Measurements from ENCODE around the gene SCAMP2.

Gene SCAMP2

GRCh38 chr15:74825866-74826265 lies 47.3 kb downstream of the SCAMP2 start:
- Histone ChIP-seq H3K4me3 (no peak overlapping the region), H3K27ac (no peak overlapping the region)
- no peak for DNase-seq (ENCODE audit: low spot score)
- TF ChIP-seq, protein P1, sequence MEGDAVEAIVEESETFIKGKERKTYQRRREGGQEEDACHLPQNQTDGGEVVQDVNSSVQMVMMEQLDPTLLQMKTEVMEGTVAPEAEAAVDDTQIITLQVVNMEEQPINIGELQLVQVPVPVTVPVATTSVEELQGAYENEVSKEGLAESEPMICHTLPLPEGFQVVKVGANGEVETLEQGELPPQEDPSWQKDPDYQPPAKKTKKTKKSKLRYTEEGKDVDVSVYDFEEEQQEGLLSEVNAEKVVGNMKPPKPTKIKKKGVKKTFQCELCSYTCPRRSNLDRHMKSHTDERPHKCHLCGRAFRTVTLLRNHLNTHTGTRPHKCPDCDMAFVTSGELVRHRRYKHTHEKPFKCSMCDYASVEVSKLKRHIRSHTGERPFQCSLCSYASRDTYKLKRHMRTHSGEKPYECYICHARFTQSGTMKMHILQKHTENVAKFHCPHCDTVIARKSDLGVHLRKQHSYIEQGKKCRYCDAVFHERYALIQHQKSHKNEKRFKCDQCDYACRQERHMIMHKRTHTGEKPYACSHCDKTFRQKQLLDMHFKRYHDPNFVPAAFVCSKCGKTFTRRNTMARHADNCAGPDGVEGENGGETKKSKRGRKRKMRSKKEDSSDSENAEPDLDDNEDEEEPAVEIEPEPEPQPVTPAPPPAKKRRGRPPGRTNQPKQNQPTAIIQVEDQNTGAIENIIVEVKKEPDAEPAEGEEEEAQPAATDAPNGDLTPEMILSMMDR (IDR thresholded peaks at IDR 0.05): no peak

DNA sequence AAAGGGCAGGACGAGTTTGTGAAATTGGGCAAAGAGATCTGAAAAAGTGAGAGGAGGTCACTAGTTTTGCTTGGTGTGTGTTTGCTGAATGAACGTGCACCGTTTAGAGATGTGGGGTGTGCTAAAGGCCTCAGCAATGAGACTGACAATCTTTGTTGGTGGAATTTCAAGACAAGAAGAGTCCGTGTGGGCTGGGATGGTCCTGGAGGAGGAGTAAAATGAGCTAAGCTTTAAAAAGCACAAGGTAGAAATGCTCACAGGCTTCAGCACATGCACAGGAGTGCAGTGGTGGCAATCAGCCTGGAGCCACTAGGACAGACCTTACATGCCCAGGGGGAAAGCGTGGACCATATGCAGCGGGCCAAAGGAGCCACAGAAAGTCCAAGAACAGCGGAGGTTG lies 48.2 kb downstream of the SCAMP2 start:
- DNase-seq (ENCODE audit: low spot score): no peak
- TF ChIP-seq, protein P1 (IDR thresholded peaks at IDR 0.05): no peak
- H3K4me3 ChIP-seq: no peak overlapping the region
- H3K27ac ChIP-seq: no peak overlapping the region

- DNase-seq (ENCODE audit: low spot score): no peak
- TF ChIP-seq, protein P1 (IDR thresholded peaks at IDR 0.05): no peak
- Histone ChIP-seq H3K27ac (no peak overlapping the region), H3K4me3 (no peak overlapping the region)
These were observed 49.8 kb downstream of the SCAMP2 start for GRCh38 chr15:74823324-74823723.

DNA sequence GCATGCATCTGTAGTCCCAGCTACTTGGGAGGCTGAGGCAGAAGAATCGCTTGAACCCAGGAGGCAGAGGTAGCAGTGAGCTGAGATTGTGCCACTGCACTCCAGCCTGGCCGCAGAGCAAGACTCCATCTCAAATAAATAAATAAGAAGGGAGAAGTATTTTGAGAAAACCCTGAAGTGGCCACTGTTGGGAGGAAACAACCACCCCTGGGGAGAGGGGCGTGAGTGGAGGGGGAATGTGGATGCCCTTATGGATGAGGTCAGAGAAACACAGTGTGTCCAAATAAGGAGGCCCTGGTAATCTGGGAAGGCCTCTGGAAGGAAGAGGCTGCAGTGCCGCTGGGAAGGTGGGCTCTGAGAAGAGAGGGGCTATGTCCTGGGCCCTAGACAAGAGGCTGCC lies 50.9 kb downstream of the SCAMP2 start:
- H3K27ac ChIP-seq: no peak overlapping the region
- TF ChIP-seq, protein P1 (IDR thresholded peaks at IDR 0.05): no peak
- no peak overlapping the region for H3K4me3 ChIP-seq
- DNase-seq (ENCODE audit: low spot score): no peak

- TF ChIP-seq, protein P1 (IDR thresholded peaks at IDR 0.05): no peak
- DNase-seq (ENCODE audit: low spot score): no peak
These were observed 51.4 kb downstream of the SCAMP2 start for GRCh38 chr15:74821790-74822158.

DNA sequence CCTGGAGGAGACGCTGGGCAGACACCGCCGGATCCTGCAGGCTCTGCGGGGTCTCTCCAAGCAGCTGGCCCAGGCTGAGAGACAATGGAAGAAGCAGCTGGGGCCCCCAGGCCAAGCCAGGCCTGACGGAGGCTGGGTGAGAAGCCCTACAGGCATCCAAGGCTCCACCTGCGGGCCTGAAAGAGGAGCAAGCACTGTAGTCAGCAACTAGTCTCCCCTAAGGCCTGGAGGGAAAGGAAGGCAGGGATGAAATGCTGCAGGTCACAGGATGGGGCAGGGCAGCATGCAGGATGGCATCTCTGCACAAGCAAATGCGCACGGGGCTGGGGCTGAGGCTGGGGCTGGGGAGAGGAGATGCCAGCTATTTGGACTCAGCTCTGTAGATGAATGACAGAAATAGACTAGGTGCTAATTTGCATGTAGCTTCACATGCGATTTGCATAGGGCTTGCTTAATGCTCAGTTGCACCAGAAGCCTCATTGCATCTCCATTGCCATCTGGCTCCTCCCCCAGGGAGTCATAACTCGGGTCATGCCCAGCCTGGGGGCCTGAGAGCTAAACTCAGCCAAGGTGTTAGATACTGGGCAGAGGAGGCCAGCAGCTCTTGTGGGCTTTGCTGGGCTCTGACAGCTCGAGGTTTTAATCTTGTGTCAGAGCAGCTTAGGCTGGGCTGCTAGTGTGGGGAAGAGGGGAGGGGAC lies 51.9 kb downstream of the SCAMP2 start:
- no peak overlapping the region for H3K27ac ChIP-seq
- no peak overlapping the region for H3K4me3 ChIP-seq
- DNase-seq (ENCODE audit: low spot score): no peak
- TF ChIP-seq, protein P1 (IDR thresholded peaks at IDR 0.05): no peak

More at GRCh38 chr15:74821790-74822158, 51.4 kb downstream of the SCAMP2 start:
- H3K4me3 ChIP-seq: no peak overlapping the region
- no peak overlapping the region for H3K27ac ChIP-seq

- no peak for DNase-seq (ENCODE audit: low spot score)
- TF ChIP-seq, protein P1 (IDR thresholded peaks at IDR 0.05): no peak
- H3K4me3 ChIP-seq: no peak overlapping the region
- no peak overlapping the region for H3K27ac ChIP-seq
These were observed 53.1 kb downstream of the SCAMP2 start for GRCh38 chr15:74820056-74820455.
